HepG2 (cell line): ENCODE measurements around the gene SETD5. TPM values are rescaled to one million over a fixed set of nuclear protein-coding genes. Genes with fewer than 3 reads are reported as not detected.
A peak's percentile ranks its signal among the peaks of the same experiment; 100 is the strongest.

Source experiments
- ATF7-NPFF ChIP-seq: sonication (generic); formaldehyde crosslinking; IDR thresholded peaks from 2 replicates; pipeline ENCODE4 v1.8.1; 2023; ENCODE audit warnings: mild to moderate bottlenecking, low read depth, missing genetic modification reagents, moderate library complexity
- BRCA1 ChIP-seq: sonication (generic); formaldehyde crosslinking; IDR thresholded peaks from 2 replicates; pipeline ENCODE4 v1.4.0; 2020; ENCODE audit warnings: missing genetic modification reagents
- DNMT1 ChIP-seq: sonication (generic); formaldehyde crosslinking; IDR thresholded peaks from 2 replicates; pipeline ENCODE4 v1.5.1; 2020; ENCODE audit warnings: mild to moderate bottlenecking, missing genetic modification reagents
- E2F5 ChIP-seq: sonication (generic); formaldehyde crosslinking; conservative IDR thresholded peaks from 2 replicates; pipeline ENCODE4 v1.4.0; 2020; ENCODE audit warnings: missing genetic modification reagents
- EED ChIP-seq: sonication (generic); formaldehyde crosslinking; IDR thresholded peaks from 2 replicates; pipeline ENCODE4 v1.5.0; 2020; ENCODE audit warnings: mild to moderate bottlenecking, missing genetic modification reagents
- ELF4 ChIP-seq: sonication (generic); formaldehyde crosslinking; IDR thresholded peaks from 2 replicates; pipeline ENCODE4 v1.5.0; 2020; ENCODE audit warnings: missing genetic modification reagents, mild to moderate bottlenecking, moderate library complexity, borderline replicate concordance
- GATA4 ChIP-seq: sonication (generic); IDR thresholded peaks from 2 replicates; pipeline ENCODE4 v1.6.1; 2016; ENCODE audit warnings: antibody characterized with exemption, low read depth, borderline replicate concordance
- HDAC6 ChIP-seq: fragments of 200-600 bp; sonication (generic); IDR thresholded peaks from 2 replicates; pipeline ENCODE4 v1.7.0; 2017; ENCODE audit warnings: mild to moderate bottlenecking, antibody characterized with exemption, low read length, low read depth
- SAP130 ChIP-seq: IDR thresholded peaks from 2 replicates; pipeline ENCODE4 v1.6.1; 2016; ENCODE audit warnings: low read depth
- SOX13 ChIP-seq, 3 experiments: fragments of 450-650 bp in 1 of 3; sonication (generic) in 1 of 3; formaldehyde crosslinking in 1 of 3; IDR thresholded peaks in 2 of 3; conservative IDR thresholded peaks in 1 of 3; 2 replicates each; pipeline versions ENCODE4 v1.5.0 to v1.6.1; 2016 to 2020; ENCODE audit warnings: antibody characterized with exemption in 1 of 3, mild to moderate bottlenecking in 1 of 3, missing compliant biosample characterization in 1 of 3, missing genetic modification reagents in 1 of 3, moderate library complexity in 1 of 3
- SRSF9 ChIP-seq: fragments of 200-400 bp; formaldehyde crosslinking; IDR thresholded peaks from 2 replicates; pipeline ENCODE4 v1.6.1; 2018; ENCODE audit warnings: borderline replicate concordance, mild to moderate bottlenecking, low read depth, low read length; ENCODE audit not compliant: insufficient read depth, poor library complexity, severe bottlenecking
- TCF12 ChIP-seq, 2 experiments: fragments of 450-650 bp in 1 of 2; sonication (generic) in 1 of 2; formaldehyde crosslinking in 1 of 2; IDR thresholded peaks; 2 replicates each; pipeline versions ENCODE4 v1.6.1 to v1.8.0; 2017 to 2022; ENCODE audit warnings: antibody characterized with exemption in 1 of 2, mild to moderate bottlenecking in 1 of 2, missing genetic modification reagents in 1 of 2, moderate library complexity in 1 of 2
- TFDP1 ChIP-seq: IDR thresholded peaks from 2 replicates; pipeline ENCODE4 v1.6.1; 2016; ENCODE audit warnings: missing compliant biosample characterization, missing genetic modification reagents, borderline replicate concordance
- TIGD3 ChIP-seq: sonication (generic); formaldehyde crosslinking; IDR thresholded peaks from 2 replicates; pipeline ENCODE4 v1.5.1; 2020; ENCODE audit warnings: mild to moderate bottlenecking, missing genetic modification reagents, borderline replicate concordance
- WIZ ChIP-seq: sonication (generic); formaldehyde crosslinking; IDR thresholded peaks from 2 replicates; pipeline ENCODE4 v1.5.1; 2020; ENCODE audit warnings: mild to moderate bottlenecking, missing genetic modification reagents
- ZBTB1 ChIP-seq: sonication (generic); formaldehyde crosslinking; IDR thresholded peaks from 2 replicates; pipeline ENCODE4 v1.4.0; 2020; ENCODE audit warnings: missing genetic modification reagents, borderline replicate concordance
- ZFP36L1 ChIP-seq: sonication (generic); formaldehyde crosslinking; IDR thresholded peaks from 2 replicates; pipeline ENCODE4 v1.8.0; 2022; ENCODE audit warnings: mild to moderate bottlenecking, missing genetic modification reagents, moderate library complexity
- ZNF484 ChIP-seq: sonication (generic); formaldehyde crosslinking; IDR thresholded peaks from 2 replicates; pipeline ENCODE4 v1.5.1; 2020; ENCODE audit warnings: mild to moderate bottlenecking, low read depth, missing genetic modification reagents, borderline replicate concordance
- ZNF572 ChIP-seq: sonication (generic); formaldehyde crosslinking; IDR thresholded peaks from 2 replicates; pipeline ENCODE4 v1.5.1; 2020; ENCODE audit warnings: mild to moderate bottlenecking, missing genetic modification reagents
- ZNF850 ChIP-seq: sonication (generic); formaldehyde crosslinking; conservative IDR thresholded peaks from 2 replicates; pipeline ENCODE4 v1.9.0; 2021; ENCODE audit warnings: mild to moderate bottlenecking, missing genetic modification reagents
- ZSCAN31 ChIP-seq: sonication (generic); formaldehyde crosslinking; IDR thresholded peaks from 2 replicates; pipeline ENCODE4 v1.5.0; 2020; ENCODE audit warnings: low read depth, mild to moderate bottlenecking, missing genetic modification reagents
- polyA plus RNA-seq, 8 experiments: library from polyadenylated mRNA; depleted of rRNA in 3 of 8; stranded (reverse) in 7 of 8; unstranded in 1 of 8; fragments of >200 nt; fragmentation: Illumina TruSeq in 4 of 8; extraction: Trizol in 4 of 8; gene quantifications; 2 replicates each; pipeline versions ENCODE4 v1.2.1 to v1.2.3, GENCODE V29; 2011 to 2016; ENCODE audit warnings: low read depth in 4 of 8, missing spikeins in 1 of 8, mixed read lengths in 1 of 8; ENCODE audit not compliant: insufficient read depth in 1 of 8
- total RNA-seq, 5 experiments: library from RNA; depleted of rRNA; stranded (reverse); fragments of >200 nt; fragmentation: Illumina TruSeq; extraction: Trizol; gene quantifications; 2 replicates each; pipeline ENCODE4 v1.2.3, GENCODE V29; 2016; ENCODE audit warnings: low read depth in 1 of 5
- TF ChIP-seq, protein P1 (sequence below): sonication (generic); formaldehyde crosslinking; IDR thresholded peaks from 2 replicates; pipeline ENCODE4 v1.4.0; 2020; ENCODE audit warnings: missing genetic modification reagents

SETD5 gene
- total and polyA plus RNA-seq, 2 of the 13 experiments (the other 11 are each of a cell fraction or from before 2014, with no cell fraction given), result 46.8 to 95.8 TPM

DNA sequence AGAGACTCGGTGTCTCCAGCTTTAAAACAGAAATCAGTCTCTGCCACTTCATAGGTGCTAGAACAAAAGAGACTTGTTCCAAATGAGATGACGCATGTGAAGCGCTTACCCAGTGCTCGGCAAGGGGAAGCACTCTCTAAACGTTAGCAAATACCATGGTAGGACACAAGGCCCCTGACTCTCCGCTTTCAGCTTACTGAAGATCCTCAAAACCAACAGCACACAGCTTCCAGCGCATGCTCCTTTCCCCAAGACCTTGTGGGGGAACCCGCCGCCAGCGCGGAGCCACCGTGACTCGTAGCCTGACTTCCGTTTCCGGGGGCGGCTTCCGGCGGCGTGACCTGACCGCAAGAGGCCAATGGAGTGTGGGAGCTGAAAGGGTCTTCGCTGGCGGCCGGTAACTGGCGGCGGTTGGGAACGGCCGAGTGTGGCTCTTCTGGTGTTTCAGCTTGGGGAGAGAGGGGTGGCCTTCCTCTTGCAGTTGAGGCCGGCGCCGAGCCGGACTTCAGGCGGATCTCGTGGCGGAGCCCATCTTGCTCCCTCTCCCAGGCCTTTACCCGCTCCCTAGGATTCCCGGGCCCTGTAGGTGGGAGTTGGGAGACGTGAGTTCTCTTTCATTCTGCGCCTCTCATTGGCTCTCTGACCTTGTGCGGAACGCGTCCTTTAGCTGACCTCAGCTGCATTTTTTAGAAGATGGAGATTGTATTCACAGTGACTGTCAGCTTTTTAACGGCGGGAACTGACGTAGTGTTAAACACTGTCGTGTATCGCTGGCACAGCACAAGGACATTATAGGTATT is 34.5 kb upstream of the SETD5 start, which contains the start of gene THUMPD3 (continued):
- TF ChIP-seq ZSCAN31 (peak; percentile 40; the same call in 1 of the 2 replicates), ZNF850 (CRISPR knock-in tag) (no peak), ATF7-NPFF (CRISPR knock-in tag) (peak; percentile 88), HDAC6 (no peak), WIZ (CRISPR knock-in tag) (peak; percentile 75), ZFP36L1 (CRISPR knock-in tag) (no peak), E2F5 (CRISPR knock-in tag) (no peak), GATA4 (peak; percentile 55; the same call in 1 of the 2 replicates), ZNF484 (CRISPR knock-in tag) (no peak), TIGD3 (CRISPR knock-in tag) (no peak), ZBTB1 (CRISPR knock-in tag) (0 out of 2 replicates have a peak, but pooled peaks have one; percentile 22), EED (CRISPR knock-in tag) (peak; percentile 75), TFDP1 (peak; percentile 95), SOX13 (IDR thresholded peaks at IDR 0.05) (0 out of 2 replicates have a peak, but pooled peaks have one; percentile 11), SOX13 (CRISPR knock-in tag; conservative IDR thresholded peaks at IDR 0.05 in 1 of 2, IDR thresholded peaks at IDR 0.05 in 1 of 2) (peak in 1 of 2 experiments; percentile 40; a peak in 1 of 4 replicates), SRSF9 (no peak), ZNF572 (CRISPR knock-in tag) (no peak; the same call in 1 of the 2 replicates), ELF4 (CRISPR knock-in tag) (no peak), DNMT1 (no peak), BRCA1 (no peak; the same call in 1 of the 2 replicates), SAP130 (CRISPR knock-in tag) (peak; percentile 95), TCF12 (IDR thresholded peaks at IDR 0.05) (no peak), TCF12 (CRISPR knock-in tag; IDR thresholded peaks at IDR 0.05) (no peak)
- TF ChIP-seq, protein P1, sequence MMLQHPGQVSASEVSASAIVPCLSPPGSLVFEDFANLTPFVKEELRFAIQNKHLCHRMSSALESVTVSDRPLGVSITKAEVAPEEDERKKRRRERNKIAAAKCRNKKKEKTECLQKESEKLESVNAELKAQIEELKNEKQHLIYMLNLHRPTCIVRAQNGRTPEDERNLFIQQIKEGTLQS (CRISPR knock-in tag), result 0 out of 2 replicates have a peak, but pooled peaks have one; percentile 40
